ENCODE data around the gene ARPC4.

DNA sequence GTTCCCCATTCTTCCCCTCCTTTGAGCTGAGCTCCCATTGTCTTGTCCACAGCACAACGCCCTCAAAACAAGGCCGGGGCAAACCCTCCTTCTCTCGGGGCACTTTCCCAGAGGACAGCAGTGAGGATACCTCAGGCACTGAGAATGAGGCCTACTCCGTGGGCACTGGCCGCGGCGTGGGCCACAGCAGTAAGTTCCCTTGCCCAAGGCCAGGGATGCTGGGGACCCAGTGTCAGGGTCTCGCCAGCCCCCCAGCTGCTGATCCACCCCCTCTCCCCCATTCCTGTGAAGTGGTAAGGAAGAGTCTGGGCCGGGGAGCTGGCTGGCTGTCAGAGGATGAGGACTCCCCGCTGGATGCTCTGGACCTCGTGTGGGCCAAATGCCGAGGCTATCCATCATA lies 47.4 kb upstream of the ARPC4 start:
- TF ChIP-seq, protein P1, sequence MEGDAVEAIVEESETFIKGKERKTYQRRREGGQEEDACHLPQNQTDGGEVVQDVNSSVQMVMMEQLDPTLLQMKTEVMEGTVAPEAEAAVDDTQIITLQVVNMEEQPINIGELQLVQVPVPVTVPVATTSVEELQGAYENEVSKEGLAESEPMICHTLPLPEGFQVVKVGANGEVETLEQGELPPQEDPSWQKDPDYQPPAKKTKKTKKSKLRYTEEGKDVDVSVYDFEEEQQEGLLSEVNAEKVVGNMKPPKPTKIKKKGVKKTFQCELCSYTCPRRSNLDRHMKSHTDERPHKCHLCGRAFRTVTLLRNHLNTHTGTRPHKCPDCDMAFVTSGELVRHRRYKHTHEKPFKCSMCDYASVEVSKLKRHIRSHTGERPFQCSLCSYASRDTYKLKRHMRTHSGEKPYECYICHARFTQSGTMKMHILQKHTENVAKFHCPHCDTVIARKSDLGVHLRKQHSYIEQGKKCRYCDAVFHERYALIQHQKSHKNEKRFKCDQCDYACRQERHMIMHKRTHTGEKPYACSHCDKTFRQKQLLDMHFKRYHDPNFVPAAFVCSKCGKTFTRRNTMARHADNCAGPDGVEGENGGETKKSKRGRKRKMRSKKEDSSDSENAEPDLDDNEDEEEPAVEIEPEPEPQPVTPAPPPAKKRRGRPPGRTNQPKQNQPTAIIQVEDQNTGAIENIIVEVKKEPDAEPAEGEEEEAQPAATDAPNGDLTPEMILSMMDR (IDR thresholded peaks at IDR 0.05), result no peak
- TF ChIP-seq POLR2AphosphoS5 (IDR thresholded peaks at IDR 0.05), result no peak
- TF ChIP-seq POLR2A (IDR thresholded peaks at IDR 0.05), result no peak
